ENCODE measurements around the gene UMODL1.

GRCh38 chr21:42062236-42063022 is 8.7 kb upstream of the UMODL1 start:
- no peak for TF ChIP-seq CTCF (conservative IDR thresholded peaks at IDR 0.05)
- TF ChIP-seq ZFX (IDR thresholded peaks at IDR 0.05): no peak
